Skeletal muscle cell (primary cell): ENCODE results near the gene TXNDC15.
A peak's percentile ranks its signal among the peaks of the same experiment; 100 is the strongest.
"Not testable (repeated sequence)": the region's sequence is repeated elsewhere in the genome, so short reads cannot be mapped to it uniquely, and the experiment has no call there.

Experiments used
- DNase-seq: peaks from one replicate; pipeline ENCODE4 v3.0.0-alpha.2; 2010; ENCODE audit warnings: low read depth
- H3K4me3 ChIP-seq: 2 replicates; pipeline ENCODE4 v1.5.1; 2011; ENCODE audit warnings: low read depth, mild to moderate bottlenecking, control low read depth, low read length, moderate library complexity

TXNDC15 gene

GRCh38 chr5:134874831-134875655 is 872 bp downstream of the TXNDC15 start:
- peak overlapping the region; percentile 83 for H3K4me3 ChIP-seq
- DNase-seq: peak; percentile 77

DNA sequence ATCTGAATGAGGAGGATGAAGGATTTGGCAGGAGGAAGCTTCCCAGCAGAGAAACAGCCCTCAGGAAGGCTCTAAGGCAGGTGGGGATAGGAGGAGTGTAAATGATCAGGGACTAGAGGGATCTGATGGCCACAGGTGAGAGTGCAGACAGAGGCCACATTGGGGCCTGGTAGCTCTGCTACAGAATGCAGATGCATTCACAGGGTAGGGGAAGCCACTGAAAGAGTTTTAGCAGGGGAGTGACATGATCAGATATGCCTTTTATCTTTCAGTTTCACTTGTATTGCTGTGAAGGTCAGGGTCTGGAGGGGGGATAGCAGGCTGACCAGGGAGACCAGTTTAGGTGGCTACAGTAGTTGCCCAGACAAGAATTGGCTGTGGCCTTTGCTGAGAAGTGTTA is 3.0 kb downstream of the TXNDC15 start:
- no peak overlapping the region for H3K4me3 ChIP-seq
- no peak for DNase-seq

GRCh38 chr5:134878403-134878802 is 4.2 kb downstream of the TXNDC15 start:
- DNase-seq: no peak
- H3K4me3 ChIP-seq: no peak overlapping the region

- no peak for DNase-seq
- H3K4me3 ChIP-seq: no peak overlapping the region
Observed at GRCh38 chr5:134879456-134879855, 5.3 kb downstream of the TXNDC15 start.

DNA sequence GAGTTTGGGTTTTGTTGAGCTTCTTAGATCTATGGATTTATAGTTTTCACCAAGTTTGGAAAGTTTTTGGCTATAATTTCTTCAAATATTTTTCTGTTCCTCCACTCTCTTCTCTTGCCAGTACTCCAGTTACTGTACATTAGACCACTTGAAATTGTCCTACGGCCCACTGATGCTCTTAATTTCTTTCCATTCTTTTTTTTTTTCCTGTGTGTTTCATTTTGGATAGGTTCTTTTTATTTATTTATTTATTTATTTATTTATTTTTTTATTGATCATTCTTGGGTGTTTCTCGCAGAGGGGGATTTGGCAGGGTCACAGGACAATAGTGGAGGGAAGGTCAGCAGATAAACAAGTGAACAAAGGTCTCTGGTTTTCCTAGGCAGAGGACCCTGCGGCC is 6.8 kb downstream of the TXNDC15 start:
- DNase-seq, H3K4me3 ChIP-seq: not testable (repeated sequence)

GRCh38 chr5:134881711-134882110 is 7.5 kb downstream of the TXNDC15 start:
- not testable (repeated sequence) for DNase-seq, H3K4me3 ChIP-seq

- H3K4me3 ChIP-seq: no peak overlapping the region
- no peak for DNase-seq
Observed at GRCh38 chr5:134887593-134888159, 13.5 kb downstream of the TXNDC15 start.

GRCh38 chr5:134889335-134889734 is 15.2 kb downstream of the TXNDC15 start:
- DNase-seq: no peak
- no peak overlapping the region for H3K4me3 ChIP-seq

DNA sequence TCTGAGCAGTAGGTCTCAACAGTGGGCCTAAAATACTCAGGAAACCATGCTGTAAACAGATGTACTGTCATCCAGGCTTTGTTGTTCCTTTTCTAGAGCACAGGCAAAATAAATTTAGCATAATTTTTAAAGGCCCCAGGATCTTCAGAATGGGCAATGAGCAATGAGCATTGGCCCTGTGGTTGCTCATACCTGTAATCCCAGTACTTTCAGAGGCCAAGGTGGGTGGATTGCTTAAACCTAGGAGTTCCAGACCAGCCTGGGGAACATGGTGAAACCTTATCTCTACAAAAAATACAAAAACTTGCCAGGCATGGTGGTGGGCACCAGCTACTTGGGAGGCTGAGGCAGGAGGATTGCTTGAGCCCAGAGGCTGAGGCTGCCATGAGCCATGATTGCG is 17.3 kb downstream of the TXNDC15 start:
- H3K4me3 ChIP-seq: no peak overlapping the region
- DNase-seq: no peak

GRCh38 chr5:134892282-134892681 is 18.1 kb downstream of the TXNDC15 start:
- DNase-seq: no peak
- H3K4me3 ChIP-seq: no peak overlapping the region

DNA sequence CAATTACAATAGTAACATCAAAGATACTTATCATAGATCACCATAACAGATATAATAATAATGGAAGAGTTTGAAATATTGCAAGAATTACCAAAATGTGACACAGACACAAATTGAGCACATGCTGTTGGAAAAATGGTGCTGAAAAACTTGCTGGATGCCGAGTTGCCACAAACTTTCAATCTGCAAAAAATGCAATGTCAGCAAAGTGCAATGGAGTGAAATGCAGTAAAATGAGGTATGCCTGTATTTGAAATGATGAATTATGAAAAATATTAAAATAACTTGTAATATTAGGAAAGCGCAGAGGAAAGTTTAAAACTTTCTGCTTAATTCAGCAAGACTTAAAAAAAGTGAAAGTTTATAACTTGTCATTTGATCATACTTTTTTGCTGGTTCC is 18.8 kb downstream of the TXNDC15 start:
- no peak overlapping the region for H3K4me3 ChIP-seq
- DNase-seq: no peak

DNA sequence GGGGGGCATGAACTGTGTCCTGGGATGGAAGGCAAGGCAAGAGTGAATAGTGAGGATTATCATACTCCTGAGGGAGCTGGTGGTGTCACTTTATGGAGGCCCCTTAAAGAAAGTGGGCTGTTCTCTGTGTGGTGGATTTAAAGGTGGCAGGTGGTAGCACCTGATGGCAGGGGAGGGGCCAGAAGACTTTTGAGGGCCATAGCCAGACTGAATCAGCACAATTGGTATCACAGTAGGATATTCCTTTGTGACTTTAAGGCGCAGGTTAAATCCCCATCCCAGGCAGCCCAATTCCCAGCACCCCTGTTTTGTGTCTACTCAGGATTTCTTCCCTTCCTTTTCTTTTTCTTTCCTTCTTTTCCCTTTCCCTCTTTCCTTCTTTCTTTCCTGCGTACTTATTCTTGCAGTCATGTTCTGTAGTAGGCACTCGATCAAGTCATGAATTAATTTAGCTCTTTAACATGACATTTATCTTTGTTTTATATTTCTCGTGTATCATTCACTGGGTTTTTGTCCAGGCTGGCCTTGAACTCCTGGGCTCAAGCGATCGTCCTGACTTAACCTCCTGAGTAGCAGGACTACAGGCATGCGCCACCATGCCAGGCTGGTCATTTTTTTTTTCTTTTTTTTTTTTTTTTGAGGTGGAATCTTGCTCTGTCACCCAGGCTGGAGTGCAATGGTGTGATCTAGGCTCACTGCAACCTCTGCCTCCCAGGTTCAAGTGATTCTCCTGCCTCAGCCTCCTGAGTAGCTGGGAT is 19.8 kb downstream of the TXNDC15 start:
- H3K4me3 ChIP-seq: no peak overlapping the region
- no peak for DNase-seq

GRCh38 chr5:134902071-134902801 is 28.1 kb downstream of the TXNDC15 start:
- H3K4me3 ChIP-seq: no peak overlapping the region
- DNase-seq: peak; percentile 6

DNA sequence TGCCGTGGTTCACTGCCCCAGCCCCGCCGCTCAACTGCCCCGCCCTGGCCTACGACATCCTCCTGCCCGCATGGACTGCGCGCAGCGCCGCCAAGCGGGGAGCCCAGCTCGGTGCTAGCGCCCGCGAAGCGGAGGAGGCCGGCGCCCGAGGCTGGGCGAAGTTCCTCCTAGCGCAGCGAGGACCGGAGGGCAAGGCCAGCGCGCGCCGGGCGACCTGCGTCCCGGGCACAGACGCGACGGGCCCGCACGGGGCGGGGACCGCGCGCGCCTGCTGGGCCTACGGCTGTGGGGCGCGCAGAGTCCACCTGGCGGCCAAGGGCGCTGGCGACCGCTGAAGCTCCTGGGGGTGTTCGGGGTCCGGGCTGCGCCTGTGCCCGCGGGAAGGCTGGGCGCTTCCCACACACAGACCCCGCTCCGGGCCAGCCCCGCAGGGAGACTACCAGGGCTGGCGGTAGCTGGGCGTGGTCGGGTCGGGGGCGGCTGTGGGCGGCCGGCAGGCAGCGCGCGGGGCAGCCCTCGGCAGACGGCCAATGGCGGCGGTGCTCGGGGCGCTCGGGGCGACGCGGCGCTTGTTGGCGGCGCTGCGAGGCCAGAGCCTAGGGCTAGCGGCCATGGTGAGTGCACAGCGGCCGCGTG is 30.6 kb downstream of the TXNDC15 start, which contains the start of gene PCBD2:
Gene PCBD2 (plus strand): TSS at position 522 of the 636 bp plus-strand sequence. CDS start 9 bp downstream, at position 531.
- peak within 1 kb of the TSS; percentile 77 for H3K4me3 ChIP-seq
- peak; percentile 43 for DNase-seq

DNA sequence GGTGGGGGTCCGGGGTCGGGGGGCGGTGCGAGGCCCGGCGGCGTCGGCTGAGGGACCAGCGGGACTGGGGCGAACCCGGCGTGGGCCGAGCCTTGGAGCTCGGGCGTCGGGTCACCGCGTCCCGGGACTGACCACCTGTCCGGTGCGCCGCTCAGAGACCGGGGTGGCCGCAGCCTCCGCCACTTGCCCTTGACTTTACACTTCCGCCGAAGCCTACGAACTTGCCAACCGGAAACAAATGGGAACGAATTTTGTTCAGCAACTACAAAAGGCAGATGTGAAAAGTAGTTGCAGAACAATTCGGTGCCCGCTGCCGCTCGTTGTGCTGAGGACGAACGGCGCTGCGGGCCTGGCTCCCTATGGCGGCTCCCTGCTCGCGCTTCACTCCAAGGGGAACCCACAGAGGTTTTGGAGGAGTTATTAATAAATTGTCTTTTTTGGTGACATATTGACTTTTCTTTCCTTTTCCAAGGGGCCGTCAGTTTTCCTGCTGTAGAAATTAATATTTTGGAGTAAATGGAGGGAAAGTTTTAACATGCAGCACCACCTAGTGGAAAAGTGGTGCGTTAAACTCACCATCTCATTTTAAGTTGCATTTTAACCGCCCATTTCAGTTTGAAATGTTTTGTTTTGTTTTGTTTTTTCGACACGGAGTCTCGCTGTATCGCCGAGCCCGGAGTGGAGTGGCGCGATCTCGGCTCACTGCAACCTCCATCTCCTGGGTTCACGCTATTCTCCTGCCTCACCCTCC is 31.2 kb downstream of the TXNDC15 start:
- DNase-seq: peak; percentile 19
- H3K4me3 ChIP-seq: peak overlapping the region; percentile 77

DNA sequence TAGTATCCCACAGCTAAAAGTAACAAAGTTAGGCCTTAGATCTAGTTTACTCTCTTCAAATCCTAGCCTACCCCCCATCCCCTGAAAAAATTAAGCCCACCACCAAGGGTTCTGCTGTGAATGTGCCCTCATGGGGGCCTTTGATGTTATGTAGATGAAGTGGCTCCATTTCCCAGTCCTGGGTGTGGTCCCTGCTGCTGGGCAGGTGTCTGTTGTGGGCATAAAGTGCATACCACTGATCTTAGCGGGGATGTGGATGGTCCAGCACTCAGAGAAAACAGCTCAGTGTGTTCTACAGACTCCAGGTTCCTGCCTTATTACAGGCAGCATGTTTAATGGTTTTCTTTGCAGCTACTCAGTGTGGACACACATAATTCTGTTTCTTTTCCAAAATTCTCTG is 32.6 kb downstream of the TXNDC15 start:
- DNase-seq: no peak
- H3K4me3 ChIP-seq: no peak overlapping the region

DNA sequence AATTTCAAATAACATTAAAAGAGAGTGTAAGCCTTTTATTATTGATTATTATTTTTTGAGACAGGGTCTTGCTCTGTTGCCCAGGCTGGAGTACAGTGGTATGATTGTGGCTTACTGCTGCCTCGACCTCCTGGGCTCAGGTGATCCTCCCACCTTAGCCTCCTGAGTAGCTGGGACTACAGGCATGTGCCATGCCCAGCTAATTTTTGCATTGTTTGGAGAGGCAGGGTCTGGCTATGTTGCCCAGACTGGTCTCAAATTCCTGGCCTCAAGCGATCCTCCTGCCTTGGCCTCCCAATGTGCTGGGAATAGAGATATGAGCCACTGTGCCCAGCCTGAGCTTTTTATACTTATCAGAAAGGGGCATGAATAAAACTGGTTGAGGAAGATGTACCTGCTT is 36.6 kb downstream of the TXNDC15 start:
- not testable (repeated sequence) for H3K4me3 ChIP-seq, DNase-seq
